ENCODE data around the gene VENTX. TPM values are rescaled to one million over a fixed set of nuclear protein-coding genes. Genes with fewer than 3 reads are reported as not detected.

The VENTX gene
- total RNA-seq, 1 donor from 2014 or later = not detected

DNA sequence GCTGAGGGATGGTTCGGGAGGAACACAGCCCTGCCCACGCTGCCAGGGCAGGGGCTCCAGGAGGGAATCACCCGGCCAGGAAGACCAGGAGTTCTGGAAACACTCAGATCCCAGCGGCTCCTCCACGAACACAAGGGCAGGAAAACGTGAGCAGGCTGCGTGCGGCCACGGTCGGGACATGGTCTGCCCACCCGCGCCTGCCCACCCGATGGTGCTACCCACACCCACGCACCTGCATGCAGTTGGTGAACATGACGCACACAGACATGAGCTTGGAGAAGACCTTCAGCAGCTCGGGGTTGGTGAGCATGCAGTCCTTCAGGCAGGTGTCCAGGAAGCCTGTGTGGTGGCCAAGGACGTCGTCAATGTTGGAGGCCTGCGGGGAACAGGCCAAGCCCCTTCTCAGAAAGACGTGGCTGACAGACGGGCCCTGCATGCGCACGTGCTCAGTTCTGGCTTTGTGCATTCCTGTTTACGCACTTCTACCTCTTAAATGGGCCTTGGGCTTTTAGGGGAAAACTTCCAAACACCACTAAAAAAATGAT lies 45.3 kb downstream of the VENTX start:
- H3K4me1 Mint-ChIP-seq = peaks cover 2% of the 10 kb centered on the region
- H3K4me2 ChIP-seq = no peak overlapping the region
- H3K27ac Mint-ChIP-seq = no peak overlapping the region
- no peak overlapping the region for H3K27ac ChIP-seq
- peaks cover 9% of the 10 kb centered on the region for H3F3A ChIP-seq (ENCODE audit: low read depth)
- H3K4me1 ChIP-seq = no peaks in the 10 kb centered on the region
- H2AFZ ChIP-seq (replicated peaks) = no peak overlapping the region
- no peaks in the 10 kb centered on the region for H3K27me3 ChIP-seq
- H3K9me3 ChIP-seq (ENCODE audit: low read depth) = no peaks in the 10 kb centered on the region
- H3K36me3 Mint-ChIP-seq = peaks cover 20% of the 10 kb centered on the region
- peaks cover under 1% of the 10 kb centered on the region for H4K20me1 ChIP-seq (ENCODE audit: low read depth)
- no peaks in the 10 kb centered on the region for H3K9me3 Mint-ChIP-seq
- H3K4me3 Mint-ChIP-seq = no peak overlapping the region
- H3K36me3 ChIP-seq = no peaks in the 10 kb centered on the region
- DNase-seq (ENCODE audit: low spot score) = no peak
- H3K9ac ChIP-seq = no peak overlapping the region
- H3K27me3 Mint-ChIP-seq (ENCODE audit: insufficient read depth, low read depth) = peaks cover 7% of the 10 kb centered on the region
- no peaks in the 10 kb centered on the region for H3K79me2 ChIP-seq (ENCODE audit: low read depth)
- TF ChIP-seq CTCF (IDR thresholded peaks at IDR 0.05) (no peak), EZH2 (IDR thresholded peaks at IDR 0.05) (no peak), EZH2phosphoT487 (IDR thresholded peaks at IDR 0.05) (no peak)
- H3K4me3 ChIP-seq = no peak overlapping the region

DNA sequence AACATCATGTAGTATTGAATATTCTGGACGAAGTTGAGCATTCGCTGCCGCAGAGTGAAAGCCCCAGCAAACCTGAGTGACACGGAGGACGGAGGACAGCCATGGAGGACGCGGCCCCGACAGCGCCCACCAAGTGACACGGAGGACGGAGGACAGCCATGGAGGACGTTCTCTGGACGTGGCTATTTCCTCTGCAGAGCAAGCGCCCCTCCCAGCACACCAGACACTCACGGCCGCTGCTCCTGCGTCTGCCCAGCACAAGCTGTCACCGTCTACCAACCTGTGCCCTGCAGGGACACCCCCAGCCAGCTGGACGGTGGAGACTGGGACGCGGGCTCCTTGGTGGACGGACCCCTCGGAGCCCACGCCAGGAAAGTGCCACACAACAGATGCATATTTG lies 46.3 kb downstream of the VENTX start:
- no peaks in the 10 kb centered on the region for H4K20me1 ChIP-seq (ENCODE audit: low read depth)
- no peaks in the 10 kb centered on the region for H3K9me3 Mint-ChIP-seq
- H3K27me3 Mint-ChIP-seq (ENCODE audit: insufficient read depth, low read depth) = peaks cover 6% of the 10 kb centered on the region
- no peaks in the 10 kb centered on the region for H3K4me1 Mint-ChIP-seq
- no peak overlapping the region for H3K27ac Mint-ChIP-seq
- no peaks in the 10 kb centered on the region for H3F3A ChIP-seq (ENCODE audit: low read depth)
- no peak overlapping the region for H3K4me3 ChIP-seq
- no peaks in the 10 kb centered on the region for H3K27me3 ChIP-seq
- no peak for DNase-seq (ENCODE audit: low spot score)
- no peak for TF ChIP-seq CTCF (IDR thresholded peaks at IDR 0.05)
- no peak for TF ChIP-seq EZH2phosphoT487 (IDR thresholded peaks at IDR 0.05)
- TF ChIP-seq EZH2 (IDR thresholded peaks at IDR 0.05) = no peak
- no peak overlapping the region for H2AFZ ChIP-seq (replicated peaks)
- no peaks in the 10 kb centered on the region for H3K4me1 ChIP-seq
- no peak overlapping the region for H3K4me2 ChIP-seq
- no peak overlapping the region for H3K9ac ChIP-seq
- no peaks in the 10 kb centered on the region for H3K36me3 ChIP-seq
- no peak overlapping the region for H3K27ac ChIP-seq
- no peaks in the 10 kb centered on the region for H3K9me3 ChIP-seq (ENCODE audit: low read depth)
- H3K79me2 ChIP-seq (ENCODE audit: low read depth) = no peaks in the 10 kb centered on the region
- no peak overlapping the region for H3K4me3 Mint-ChIP-seq
- peaks cover 23% of the 10 kb centered on the region for H3K36me3 Mint-ChIP-seq

GRCh38 chr10:133285217-133285616 lies 47.6 kb downstream of the VENTX start:
- Histone ChIP-seq H3K4me3 (no peak overlapping the region), H3K27me3 (no peaks in the 10 kb centered on the region), H3K4me1 (no peaks in the 10 kb centered on the region), H2AFZ (replicated peaks) (no peak overlapping the region), H3K36me3 (no peaks in the 10 kb centered on the region), H3K4me2 (no peak overlapping the region), H3K9ac (no peak overlapping the region), H3K9me3 (ENCODE audit: low read depth) (no peaks in the 10 kb centered on the region), H3K27ac (no peak overlapping the region), H4K20me1 (ENCODE audit: low read depth) (no peaks in the 10 kb centered on the region), H3K79me2 (ENCODE audit: low read depth) (no peaks in the 10 kb centered on the region), H3F3A (ENCODE audit: low read depth) (no peaks in the 10 kb centered on the region)
- no peak for TF ChIP-seq EZH2phosphoT487 (IDR thresholded peaks at IDR 0.05)
- no peak for TF ChIP-seq CTCF (IDR thresholded peaks at IDR 0.05)
- TF ChIP-seq EZH2 (IDR thresholded peaks at IDR 0.05) = no peak
- no peak for DNase-seq (ENCODE audit: low spot score)
- Mint-ChIP-seq H3K9me3 (no peaks in the 10 kb centered on the region), H3K27me3 (ENCODE audit: insufficient read depth, low read depth) (peaks cover 3% of the 10 kb centered on the region), H3K36me3 (peaks cover 25% of the 10 kb centered on the region), H3K27ac (no peak overlapping the region), H3K4me3 (no peak overlapping the region), H3K4me1 (no peaks in the 10 kb centered on the region)

All from neural progenitor cell (in vitro differentiated cells).